MM.1S (cell line): ENCODE results near the gene CCDC30.

ENCODE experiments used
- EZH2 ChIP-seq: fragments of 300-600 bp; sonication (generic); optimal IDR thresholded peaks from 2 replicates; pipeline ENCODE3; 2017; ENCODE audit warnings: low read depth, mild to moderate bottlenecking, antibody characterized with exemption, low read length, mixed read lengths
- TF ChIP-seq, protein P1 (sequence below): fragments of 300-600 bp; sonication (generic); IDR thresholded peaks from 2 replicates; pipeline ENCODE4 v1.5.1; 2016; ENCODE audit warnings: antibody characterized with exemption, low read length, mixed read lengths

DNA sequence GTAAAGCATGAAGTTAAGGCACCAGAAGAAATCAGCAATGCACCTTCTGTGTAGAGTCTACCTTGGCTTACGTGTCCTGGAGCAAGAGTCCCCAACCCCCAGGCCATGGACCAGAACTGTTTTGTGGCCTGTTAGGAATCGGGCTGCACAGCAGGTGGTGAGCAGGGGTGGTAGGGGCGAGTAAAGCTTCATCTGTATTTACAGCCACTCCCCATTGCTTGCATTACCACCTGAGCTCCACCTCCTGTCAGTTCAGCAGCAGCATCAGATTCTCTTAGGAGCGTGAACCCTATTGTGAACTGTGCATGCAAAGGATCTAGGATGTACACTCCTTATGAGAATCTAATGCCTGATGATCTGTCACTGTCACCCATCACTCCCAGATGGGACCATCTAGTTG is 28.7 kb upstream of the CCDC30 start:
- TF ChIP-seq, protein P1, sequence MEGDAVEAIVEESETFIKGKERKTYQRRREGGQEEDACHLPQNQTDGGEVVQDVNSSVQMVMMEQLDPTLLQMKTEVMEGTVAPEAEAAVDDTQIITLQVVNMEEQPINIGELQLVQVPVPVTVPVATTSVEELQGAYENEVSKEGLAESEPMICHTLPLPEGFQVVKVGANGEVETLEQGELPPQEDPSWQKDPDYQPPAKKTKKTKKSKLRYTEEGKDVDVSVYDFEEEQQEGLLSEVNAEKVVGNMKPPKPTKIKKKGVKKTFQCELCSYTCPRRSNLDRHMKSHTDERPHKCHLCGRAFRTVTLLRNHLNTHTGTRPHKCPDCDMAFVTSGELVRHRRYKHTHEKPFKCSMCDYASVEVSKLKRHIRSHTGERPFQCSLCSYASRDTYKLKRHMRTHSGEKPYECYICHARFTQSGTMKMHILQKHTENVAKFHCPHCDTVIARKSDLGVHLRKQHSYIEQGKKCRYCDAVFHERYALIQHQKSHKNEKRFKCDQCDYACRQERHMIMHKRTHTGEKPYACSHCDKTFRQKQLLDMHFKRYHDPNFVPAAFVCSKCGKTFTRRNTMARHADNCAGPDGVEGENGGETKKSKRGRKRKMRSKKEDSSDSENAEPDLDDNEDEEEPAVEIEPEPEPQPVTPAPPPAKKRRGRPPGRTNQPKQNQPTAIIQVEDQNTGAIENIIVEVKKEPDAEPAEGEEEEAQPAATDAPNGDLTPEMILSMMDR, result no peak
- no peak for TF ChIP-seq EZH2
